Non-pigmented ciliary epithelial cell (primary cell): ENCODE results near the gene KCNH4.
"Not testable (repeated sequence)": the region's sequence is repeated elsewhere in the genome, so short reads cannot be mapped to it uniquely, and the experiment has no call there.

Source experiments
- DNase-seq: peaks from one replicate; pipeline ENCODE4 v3.0.0-alpha.2; 2010; ENCODE audit warnings: low read depth

Gene KCNH4

DNA sequence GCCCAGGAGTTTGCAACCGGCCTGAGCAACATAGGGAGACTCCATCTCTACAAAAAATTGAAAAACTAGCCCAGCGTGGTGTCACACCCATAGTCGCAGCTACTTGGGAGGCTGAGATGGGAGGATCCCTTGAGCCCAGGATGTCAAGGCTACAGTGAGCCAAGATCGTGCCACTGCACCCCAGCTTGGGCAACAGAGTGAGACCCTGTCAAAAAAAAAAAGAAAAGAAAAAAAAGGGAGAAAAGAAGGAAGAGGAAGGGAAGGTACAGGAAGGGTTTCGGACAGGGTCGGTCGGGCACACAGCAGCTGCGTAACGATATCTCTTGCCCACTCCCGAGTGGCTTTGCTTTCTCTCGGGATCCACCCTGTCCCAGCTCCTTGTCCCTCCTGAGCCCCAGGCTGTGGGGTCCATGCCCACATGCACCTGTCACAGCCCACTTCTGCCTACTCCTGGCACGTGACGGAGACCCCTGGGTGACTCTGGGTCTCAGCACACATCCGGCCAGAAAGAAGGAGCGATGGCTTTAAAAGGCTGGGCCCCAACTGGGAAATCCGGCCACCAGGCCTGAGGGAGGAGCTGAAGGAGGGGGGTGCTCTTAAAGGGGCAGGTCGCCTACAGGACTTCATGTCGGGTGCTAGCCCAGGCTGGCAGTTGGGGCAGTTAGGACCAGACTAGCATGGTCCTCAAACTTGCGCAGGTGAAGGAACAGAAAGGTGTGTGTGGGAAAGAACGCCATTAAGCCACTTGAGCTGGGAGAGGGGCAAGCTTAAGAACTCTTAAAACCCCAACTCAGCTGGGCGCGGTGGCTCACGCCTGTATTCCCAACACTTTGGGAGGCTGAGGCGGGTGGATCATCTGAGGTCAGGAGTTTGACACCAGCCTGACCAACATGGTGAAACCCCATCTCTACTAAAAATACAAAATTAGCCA is 13.3 kb upstream of the KCNH4 start, which contains the start of gene GHDC:
Gene GHDC (minus strand): TSS at position 526 of the 931 bp plus-strand sequence. CDS start 913 bp downstream, outside the sequence.
- no peak for DNase-seq

DNA sequence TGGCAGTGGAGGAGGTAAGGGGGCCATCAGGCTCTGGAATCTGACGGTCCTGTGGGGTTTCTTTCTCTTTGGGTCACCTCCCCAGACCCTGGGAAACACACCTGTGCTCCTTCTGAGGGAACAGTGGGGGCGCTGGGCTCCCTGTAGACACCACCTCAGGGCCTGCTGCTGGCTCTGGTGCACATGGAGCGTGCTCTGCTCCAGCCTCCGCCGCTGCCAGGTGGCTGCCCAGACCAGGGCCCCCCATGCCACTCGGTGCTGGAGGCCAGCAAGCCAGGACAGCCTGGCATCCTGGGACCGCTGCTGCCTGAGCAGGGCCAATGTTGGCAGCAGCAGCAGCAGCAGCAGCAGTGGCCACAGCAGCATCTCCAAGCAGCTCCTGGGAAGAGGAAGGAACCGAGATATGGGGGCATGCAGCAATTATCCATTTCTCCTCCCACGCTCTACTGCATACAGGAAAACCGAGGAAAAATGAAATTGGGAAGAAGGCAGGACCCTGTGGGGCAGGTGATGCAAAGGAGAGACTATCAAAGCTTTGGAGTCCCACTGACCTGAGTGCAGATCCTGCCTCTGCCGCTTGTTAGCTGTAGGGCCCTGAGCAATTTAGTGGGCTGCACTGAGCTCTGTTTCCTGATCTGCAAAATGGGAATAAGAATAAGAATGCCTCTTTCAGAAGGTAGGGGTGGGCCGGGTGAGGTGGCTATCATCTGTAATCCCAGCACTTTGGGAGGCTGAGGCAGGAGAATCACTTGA is 12.4 kb upstream of the KCNH4 start:
- DNase-seq, result no peak

DNA sequence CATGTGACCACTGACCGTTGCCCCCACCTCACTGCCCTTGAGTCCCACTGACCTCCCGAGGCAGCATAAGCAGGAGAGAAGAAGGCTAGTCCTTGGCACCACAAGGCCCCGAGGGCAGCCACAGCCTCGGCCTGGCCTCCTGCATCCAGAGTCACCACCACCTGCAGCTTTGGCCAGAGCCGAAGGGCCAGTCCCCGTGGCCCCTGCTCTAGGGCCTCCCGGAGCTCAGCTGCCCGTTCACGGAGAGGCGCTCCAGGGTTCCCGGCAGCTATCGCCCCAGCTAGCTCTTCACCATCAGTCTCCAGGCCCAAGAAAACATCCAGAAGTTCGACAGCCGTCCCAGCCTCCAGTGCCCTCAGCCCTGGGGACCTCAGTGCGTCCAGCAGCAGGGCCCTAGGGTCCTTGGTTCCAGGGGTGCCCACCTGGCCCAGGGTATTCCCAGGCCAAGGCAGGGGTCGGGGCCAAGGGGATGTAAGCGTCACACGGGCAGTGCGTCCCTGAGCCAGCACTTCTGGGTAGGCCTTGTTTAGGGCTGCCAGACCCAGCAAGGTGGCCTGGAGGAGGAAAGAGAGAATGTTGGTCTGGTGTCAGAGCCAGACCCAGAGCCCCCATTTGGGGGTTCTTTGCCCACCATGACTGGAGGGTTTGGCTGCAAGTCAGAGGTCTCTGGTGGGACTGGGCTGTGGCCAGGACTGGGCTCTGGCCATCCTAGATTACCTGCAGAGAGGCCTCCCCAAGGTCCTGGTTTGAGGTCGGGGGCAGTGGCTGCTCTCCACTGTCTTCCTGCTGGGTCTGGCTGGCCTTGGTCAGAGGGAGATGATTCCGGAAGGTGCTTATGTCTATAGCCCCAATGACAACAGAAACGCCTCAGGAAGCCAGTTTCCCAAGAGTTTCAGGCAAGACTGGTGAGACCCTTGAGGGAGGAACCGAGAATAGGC is 11.5 kb upstream of the KCNH4 start:
- no peak for DNase-seq

DNA sequence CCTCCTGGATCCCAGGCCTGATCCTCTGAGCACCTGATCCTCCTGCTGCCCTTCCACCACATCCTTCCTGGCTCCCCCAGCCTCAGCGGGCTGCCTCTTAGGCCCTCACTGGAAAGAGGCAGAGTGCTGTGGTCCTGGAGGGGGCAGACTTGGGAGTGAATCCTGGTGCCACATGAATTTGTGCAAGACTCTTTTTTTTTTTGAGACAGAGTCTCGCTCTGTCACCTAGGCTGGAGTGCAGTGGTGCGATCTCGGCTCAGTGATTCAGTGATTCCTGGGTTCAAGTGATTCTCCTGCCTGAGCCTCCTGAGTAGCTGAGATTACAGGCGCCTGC is 10.3 kb upstream of the KCNH4 start:
- DNase-seq, result no peak

- no peak for DNase-seq
Observed at GRCh38 chr17:42190491-42191274, 9.7 kb upstream of the KCNH4 start.

DNA sequence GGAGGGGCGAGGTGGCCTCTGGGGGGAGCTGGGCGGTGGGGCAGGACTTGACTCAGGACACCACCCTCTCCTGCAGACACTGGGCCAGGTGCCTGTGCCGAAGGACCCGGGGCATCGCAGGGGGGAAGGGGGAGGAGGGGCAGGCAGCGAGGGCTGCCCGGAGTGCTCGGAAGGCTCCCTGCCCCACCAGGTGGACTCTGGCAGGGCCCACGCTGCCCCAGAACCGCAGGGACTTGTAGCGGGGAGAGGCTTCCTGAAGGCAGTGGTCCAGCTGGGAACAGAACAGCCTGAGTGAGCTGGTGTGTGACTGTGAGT is 8.7 kb upstream of the KCNH4 start:
- DNase-seq, result no peak

DNA sequence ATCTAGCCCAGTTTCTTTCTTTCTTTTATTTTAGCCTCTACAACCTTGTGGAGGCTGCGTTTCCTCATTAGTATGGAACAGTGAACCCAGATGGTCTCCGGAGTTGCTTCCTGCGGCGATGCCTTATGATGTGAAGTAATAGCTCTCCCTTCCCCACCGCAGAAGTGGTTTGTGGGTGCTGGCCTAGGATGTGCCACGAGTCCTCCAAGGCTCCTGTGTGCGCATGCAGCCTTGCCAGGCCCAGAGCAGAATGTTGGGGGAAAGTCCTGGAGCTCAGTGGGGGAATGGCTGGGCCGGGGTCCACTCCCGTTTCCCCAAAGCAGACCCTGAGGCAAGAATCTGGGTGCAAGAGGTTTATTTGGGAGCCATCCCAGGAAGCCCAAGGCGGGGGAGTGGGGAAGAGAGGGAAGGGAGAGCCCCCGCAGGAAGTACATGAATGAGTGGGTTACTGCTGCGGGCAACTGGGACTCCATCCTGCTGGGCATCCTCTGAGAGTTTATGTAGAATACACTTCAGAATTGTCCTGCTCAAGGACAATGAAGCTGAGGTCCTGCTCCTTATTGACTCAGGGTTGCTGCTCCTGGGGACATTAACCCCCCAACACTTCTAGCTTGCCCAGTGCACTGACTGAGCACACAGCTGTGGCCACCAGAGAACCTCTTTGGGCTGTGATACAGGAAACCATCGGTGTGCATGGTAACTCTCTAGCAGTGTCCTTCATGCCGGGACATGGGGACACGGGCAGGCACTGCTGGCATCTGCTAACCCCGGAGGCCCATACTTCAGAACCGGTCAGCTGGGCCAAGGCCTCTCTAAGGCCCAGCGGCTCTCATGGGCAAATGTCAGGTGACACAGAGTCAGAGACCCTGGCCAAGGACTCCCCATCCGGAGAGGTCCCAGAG is 8.1 kb upstream of the KCNH4 start:
- DNase-seq, result no peak

GRCh38 chr17:42187833-42188232 is 6.9 kb upstream of the KCNH4 start:
- DNase-seq, result no peak

GRCh38 chr17:42186191-42186590 is 5.2 kb upstream of the KCNH4 start:
- DNase-seq, result not testable (repeated sequence)

GRCh38 chr17:42185621-42185930 is 4.6 kb upstream of the KCNH4 start:
- DNase-seq, result no peak

DNA sequence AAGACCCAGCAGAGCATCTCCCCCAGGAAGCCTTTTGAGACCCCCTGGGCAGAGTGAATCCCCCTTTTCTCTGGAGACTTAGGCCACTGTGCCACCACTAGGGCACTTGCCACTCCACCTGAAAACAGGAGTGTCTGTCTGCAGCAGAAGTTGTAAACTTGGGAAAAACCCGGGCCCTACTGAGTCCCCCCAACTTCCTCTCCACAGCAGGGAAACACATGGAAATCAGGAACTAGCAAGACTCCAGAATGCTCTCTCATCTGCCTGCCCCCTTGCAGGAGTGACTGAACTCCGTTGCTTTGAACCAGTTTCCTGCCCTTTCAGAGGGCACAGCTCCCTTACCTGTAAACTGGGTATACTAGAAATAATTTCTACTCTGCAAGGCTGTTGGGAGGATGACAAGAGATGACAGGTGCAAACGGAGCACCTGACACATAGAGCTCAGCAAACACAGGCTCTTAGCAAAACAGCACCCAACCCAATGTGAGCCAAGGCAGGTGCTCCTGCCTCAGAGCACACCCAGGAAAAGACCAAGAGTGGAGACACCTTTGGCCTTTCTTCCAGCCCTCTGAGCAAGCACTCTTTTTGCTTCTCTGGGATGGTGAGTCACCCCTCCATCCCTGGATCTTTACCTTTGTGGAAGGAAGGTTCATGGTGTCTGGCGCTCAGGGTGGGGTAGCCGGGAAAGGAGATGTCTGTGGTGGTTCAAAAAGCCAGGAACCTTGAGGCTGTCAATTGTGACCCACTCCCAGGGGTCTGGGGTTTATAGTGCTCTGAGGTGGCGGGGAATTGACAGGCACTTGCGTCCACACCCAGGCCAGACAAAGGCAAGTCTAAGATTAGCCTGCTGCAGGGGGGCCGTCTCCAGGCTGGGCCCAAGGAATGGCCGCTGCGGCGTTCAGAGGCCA is 4.0 kb upstream of the KCNH4 start, which contains the start of gene HCRT:
Gene HCRT (minus strand): TSS at position 740 of the 908 bp plus-strand sequence. CDS start 87 bp downstream, at position 653.
- no peak for DNase-seq

DNA sequence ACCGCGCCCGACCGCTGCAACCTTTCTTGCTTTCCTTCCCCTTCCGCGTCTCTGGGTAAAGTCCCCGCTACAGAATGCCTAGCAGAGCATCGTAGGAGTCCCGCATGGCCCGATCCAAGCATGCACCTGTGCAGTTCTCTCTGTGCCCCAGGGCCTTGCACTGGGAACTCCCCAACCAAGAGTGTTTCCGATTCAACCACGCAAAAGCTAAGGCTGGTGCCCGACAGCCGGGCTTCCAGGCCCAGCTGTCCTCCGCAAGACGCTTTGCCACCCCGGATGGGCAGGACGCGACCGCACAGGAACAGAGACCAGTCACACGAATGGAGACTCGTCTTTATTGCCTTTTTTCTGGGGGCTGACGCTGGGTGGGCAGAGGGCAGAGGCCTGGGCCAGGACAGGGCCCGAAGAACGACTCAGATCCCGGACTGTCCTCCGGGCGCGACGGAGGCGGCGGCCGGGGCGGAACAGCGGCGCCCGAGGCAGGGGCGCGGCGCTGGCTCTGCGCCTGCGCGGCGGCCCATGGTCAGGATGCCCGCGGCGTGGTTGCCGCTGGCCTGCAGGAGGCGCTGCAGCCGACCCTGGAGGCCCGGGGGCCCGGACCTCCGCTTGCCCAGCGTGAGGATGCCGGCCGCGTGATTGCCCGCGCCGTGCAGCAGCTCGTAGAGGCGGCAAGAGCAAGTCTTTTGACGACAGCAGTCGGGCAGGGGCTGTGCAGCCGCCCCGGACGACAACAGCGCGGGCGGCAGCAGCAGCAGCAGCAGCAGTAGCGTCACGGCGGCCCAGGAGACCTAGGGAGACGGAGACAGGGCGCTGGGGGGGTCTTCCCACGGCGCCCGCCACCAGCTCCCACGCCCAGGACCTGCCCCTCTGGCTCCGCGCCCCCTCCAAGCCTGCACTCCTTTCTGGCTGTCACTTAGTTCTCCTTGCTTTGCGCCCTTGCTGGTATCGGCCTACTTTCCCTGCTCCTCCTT is 3.1 kb upstream of the KCNH4 start:
- DNase-seq, result no peak

- DNase-seq, result no peak
Observed at GRCh38 chr17:42182927-42183734, 2.2 kb upstream of the KCNH4 start.

- DNase-seq, result no peak
Observed at GRCh38 chr17:42181851-42182207, 887 bp upstream of the KCNH4 start.

- DNase-seq, result no peak
Observed at GRCh38 chr17:42180411-42180921, 476 bp downstream of the KCNH4 start.

DNA sequence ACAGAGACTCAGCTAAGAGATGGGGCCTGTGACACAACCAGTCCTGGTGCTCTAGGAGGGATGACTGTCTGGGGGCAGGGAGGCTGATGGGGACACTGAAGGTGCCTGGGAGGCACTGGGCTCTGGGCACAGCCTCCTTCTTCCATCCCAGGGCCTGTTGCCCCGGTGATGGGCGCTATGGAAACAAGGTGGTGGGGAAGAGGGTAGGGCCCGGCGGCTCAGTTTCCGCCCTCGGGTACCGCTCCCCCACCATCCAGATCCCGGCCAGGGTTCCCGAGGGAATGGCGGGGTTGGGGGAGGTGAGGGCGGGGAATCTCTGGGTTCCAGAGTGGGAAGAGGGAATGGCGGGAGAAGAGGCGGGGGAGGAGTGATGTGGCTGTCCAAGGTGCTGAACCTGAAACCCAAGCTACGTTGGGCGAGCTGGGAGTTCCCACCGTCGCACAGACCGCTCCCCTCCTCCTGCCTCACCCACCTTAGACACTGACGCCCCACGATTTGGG is 981 bp downstream of the KCNH4 start:
- no peak for DNase-seq

DNA sequence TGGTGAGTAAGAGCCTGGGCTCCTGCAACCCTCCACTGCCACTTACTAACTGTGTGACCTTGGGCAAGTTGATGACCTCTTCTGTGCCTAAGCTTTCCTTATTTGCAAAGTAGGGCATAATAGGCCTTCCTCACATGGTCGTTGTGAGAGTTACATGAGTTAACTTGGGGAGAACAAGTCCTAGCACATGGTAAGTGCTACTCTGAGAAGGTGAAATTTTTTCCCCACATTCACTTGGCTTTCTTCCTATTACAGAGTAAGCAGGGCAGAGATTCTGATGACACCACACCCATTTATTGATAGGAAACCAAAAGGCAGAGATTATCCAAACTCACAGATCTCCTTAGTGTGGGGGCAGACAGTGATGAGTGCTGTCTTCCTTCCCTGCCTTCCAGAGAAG is 1.6 kb downstream of the KCNH4 start:
- no peak for DNase-seq
